Measurements from ENCODE around the gene SIDT2.

DNA sequence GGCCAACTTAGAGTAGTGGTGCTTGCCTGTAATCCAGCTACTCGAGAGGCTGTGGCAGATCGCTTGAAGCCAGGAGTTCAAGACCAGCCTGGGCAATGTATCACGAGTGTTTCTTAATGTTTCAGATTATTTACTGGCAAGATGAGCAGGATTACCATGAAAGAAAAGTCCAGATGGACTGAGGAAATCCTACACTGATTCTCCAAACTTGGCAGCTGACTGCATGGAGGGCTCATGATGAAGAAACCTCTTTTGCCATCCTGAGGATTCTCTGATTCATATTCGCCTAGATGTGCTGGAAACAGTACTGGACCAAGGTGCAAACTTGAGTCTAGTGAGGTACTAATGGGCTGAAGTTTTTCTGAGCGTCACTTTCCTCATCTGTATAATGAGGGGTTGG is 2.8 kb upstream of the SIDT2 start:
- TF ChIP-seq POLR2A (IDR thresholded peaks at IDR 0.05), result no peak
- TF ChIP-seq, protein P1, sequence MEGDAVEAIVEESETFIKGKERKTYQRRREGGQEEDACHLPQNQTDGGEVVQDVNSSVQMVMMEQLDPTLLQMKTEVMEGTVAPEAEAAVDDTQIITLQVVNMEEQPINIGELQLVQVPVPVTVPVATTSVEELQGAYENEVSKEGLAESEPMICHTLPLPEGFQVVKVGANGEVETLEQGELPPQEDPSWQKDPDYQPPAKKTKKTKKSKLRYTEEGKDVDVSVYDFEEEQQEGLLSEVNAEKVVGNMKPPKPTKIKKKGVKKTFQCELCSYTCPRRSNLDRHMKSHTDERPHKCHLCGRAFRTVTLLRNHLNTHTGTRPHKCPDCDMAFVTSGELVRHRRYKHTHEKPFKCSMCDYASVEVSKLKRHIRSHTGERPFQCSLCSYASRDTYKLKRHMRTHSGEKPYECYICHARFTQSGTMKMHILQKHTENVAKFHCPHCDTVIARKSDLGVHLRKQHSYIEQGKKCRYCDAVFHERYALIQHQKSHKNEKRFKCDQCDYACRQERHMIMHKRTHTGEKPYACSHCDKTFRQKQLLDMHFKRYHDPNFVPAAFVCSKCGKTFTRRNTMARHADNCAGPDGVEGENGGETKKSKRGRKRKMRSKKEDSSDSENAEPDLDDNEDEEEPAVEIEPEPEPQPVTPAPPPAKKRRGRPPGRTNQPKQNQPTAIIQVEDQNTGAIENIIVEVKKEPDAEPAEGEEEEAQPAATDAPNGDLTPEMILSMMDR (IDR thresholded peaks at IDR 0.05), result no peak

All from testis (tissue), 2 donors.